Inflammatory macrophage treated with lipopolysaccharide for 4 hours (primary cell): ENCODE results near the gene KRTAP5-8.
"Not testable (repeated sequence)": the region's sequence is repeated elsewhere in the genome, so short reads cannot be mapped to it uniquely, and the experiment has no call there.

Experiments used
- DNase-seq: peaks from one replicate; pipeline ENCODE4 v3.0.0-alpha.2; 2020

Gene KRTAP5-8

DNA sequence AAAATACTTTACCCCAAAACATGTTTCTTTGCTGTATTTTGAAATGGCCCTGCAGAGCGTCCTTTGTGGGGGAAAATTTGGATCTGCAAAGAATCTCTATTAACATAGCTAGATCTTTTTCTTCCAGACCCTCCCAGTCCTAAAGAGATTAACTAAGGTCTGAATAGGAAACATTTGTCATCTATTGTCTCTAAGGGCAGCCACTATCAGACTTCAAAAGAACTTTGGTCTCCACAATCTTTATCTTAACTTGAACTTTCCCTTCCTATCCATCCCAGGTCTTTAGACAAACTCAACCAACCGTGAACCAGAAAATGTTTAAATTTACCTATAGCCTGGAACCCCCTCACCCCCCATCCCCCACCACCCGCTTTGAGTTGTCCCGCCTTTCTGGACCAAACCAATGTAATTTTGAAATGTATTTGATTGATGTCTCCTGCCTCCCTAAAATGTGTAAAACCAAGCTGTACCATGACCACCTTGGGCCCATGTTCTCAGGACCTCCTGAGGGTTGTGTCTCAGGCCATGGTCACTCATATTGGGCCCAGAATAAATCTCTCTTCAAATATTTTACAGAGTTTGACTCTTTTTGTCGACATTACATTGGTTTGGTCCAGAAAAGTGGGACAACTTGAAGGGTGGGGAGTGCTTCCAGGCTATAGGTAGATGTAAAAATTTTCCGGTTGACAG is 6.8 kb downstream of the KRTAP5-8 start:
- DNase-seq, result no peak

DNA sequence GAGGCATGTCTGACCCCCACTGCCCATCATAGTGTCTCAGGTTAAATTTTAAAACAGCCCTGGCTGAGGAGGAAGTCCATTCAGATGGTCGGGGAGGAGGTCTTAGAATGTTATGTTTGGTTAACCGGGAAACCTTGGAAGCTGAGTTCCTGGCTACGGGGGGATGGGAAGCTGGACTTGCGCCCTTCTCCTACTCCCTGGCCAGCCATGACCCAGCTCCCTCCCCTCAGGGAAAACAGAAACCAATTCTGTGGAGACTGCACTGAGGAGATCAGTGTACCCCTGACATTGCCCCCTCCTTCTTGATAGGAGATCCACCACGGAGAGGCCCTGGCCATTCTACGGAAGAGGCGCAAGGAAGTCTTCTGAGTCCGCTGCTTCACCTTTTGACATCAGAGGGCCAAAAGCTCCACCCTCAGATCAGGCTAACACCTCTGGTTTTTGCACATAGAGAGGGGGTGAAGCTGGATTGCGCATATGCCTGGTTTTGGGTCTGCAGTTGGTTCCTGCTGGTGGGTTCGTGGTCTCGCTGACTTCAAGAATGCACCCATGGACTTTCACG is 7.7 kb downstream of the KRTAP5-8 start:
- DNase-seq, result no peak

GRCh38 chr11:71548120-71548519 is 10.3 kb downstream of the KRTAP5-8 start, which contains the start of gene KRTAP5-9:
KRTAP5-9 (plus strand) TSS chr11:71548420; CDS start chr11:71548658, 238 bp downstream.
- DNase-seq, result no peak

GRCh38 chr11:71548716-71549151 is 10.9 kb downstream of the KRTAP5-8 start:
- no peak for DNase-seq

- DNase-seq, result peak; percentile 88
Observed at GRCh38 chr11:71551711-71552110, 13.9 kb downstream of the KRTAP5-8 start.

DNA sequence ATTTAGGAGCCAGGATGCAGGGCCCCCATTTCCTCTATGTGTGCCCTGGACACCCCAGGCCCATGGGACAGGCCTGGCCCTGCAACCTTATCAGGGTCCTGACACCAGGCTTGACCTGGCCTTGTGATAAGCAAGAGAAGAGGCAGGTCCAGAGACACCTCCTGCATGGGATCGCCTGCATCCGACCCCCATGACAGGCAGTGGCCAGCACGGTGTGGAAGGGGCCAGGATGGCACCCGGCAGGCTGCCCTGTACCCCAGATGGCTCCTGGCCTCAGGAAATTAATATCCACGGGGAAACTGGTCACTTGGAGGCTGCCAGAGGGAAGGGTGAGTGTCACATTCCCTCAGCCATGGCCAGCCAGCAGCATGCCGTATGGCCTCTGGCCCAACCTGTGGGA is 17.2 kb downstream of the KRTAP5-8 start:
- no peak for DNase-seq

DNA sequence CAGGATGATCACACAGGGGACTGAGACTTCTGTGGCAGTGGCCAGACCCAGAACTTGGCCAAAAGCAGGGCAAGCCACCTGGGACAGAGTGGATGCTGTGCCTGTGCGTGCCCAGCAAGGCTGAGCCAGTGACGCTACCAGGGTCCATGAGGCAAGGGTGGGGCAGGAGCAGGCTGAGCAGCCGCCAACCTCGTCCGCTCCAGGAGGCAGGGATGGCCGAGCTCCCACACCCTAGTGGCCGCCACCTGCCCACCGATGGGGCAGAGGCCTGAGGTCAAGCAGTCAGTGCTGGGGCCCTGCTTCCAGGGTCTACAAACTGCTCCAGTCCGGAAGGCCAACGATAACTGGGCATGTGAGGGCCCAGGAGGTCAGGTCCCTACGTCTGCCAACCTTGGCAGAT is 17.7 kb downstream of the KRTAP5-8 start:
- DNase-seq, result no peak

GRCh38 chr11:71556018-71556417 is 18.2 kb downstream of the KRTAP5-8 start:
- no peak for DNase-seq

- no peak for DNase-seq
Observed at GRCh38 chr11:71557257-71557656, 19.4 kb downstream of the KRTAP5-8 start.

- DNase-seq, result no peak
Observed at GRCh38 chr11:71558996-71559395, 21.2 kb downstream of the KRTAP5-8 start.

DNA sequence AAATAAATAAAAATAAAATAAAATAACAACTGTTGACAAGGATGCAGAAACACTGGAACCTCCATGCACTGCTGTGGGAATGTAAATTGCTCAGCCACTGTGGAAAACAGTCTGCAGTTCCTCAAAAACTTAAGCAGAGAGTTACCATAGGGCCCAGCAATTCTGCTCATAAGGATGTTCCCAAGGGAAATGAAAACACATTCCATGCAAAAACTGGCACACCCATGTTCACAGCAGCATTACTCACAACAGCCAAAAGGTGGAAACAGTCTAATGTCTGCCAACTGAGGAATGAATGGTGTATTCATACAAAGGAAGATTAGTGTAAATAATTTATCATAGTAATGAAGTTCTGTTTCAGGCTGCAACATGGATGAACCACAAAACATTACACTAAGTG is 24.3 kb downstream of the KRTAP5-8 start:
- DNase-seq, result no peak

DNA sequence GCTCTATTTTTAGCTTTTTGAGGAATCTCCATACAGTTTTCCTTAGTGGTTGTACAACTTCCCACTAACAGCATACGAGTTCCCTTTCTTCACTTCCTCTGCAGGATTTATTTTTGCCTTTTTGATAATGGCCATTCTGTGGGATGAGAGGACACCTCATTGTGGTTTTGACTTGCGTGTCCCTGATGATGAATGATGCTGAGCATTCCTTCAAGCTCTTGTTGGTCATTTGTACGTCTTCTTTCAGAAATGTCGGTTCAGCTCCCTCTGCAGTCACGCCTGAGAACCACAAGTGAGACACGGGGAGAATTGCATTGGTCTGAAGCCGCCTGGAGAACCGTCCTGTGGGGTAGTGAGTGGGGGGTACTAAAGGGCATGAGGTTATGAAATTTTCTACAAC is 25.6 kb downstream of the KRTAP5-8 start:
- DNase-seq, result peak; percentile 76

GRCh38 chr11:71564430-71564829 is 26.6 kb downstream of the KRTAP5-8 start:
- DNase-seq, result no peak

DNA sequence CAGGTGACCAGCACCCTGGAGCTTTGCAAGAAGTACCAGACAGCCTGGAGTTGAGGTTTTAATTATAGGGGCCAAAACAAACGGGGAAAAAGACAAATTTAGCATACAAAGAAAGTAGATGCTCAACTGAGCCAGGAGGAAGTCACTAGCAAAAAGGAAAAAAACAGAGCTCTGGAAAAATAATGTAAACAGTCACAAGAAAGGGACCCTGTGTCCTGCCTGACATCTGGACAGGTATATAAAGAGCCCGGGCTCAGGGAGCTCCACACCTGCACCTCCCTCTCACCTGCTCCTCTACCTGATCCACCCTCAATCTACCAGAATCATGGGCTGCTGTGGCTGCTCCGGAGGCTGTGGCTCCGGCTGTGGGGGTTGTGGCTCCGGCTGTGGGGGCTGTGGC is 27.4 kb downstream of the KRTAP5-8 start, which contains the start of gene KRTAP5-10:
TSS of gene KRTAP5-10 (plus strand) at position 301 of the 400 bp plus-strand sequence. CDS start at position 326, 25 bp downstream.
- no peak for DNase-seq

DNA sequence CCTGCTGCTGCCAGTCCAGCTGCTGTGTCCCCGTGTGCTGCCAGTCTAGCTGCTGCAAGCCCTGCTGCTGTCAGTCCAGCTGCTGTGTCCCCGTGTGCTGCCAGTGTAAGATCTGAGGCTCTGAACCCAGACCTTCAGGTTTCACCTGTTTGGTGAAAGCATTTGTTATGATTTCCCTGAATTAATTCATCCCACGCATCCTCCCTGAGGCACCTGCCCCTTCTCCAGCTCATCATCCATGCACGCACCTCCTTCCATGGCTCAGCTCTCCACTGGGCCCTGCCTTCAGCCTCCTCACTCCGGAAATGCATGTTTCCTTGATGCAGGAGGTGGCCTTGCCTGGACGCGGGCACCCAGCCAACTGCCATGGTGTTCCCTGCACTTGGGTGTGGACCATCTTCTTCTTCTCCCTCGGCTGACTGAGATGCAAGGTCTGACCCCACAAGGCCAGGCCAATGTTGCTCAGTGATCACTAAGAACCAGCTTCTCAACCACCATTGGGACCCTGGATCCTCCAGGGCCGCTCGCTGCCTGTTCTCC is 28.3 kb downstream of the KRTAP5-8 start:
- no peak for DNase-seq

DNA sequence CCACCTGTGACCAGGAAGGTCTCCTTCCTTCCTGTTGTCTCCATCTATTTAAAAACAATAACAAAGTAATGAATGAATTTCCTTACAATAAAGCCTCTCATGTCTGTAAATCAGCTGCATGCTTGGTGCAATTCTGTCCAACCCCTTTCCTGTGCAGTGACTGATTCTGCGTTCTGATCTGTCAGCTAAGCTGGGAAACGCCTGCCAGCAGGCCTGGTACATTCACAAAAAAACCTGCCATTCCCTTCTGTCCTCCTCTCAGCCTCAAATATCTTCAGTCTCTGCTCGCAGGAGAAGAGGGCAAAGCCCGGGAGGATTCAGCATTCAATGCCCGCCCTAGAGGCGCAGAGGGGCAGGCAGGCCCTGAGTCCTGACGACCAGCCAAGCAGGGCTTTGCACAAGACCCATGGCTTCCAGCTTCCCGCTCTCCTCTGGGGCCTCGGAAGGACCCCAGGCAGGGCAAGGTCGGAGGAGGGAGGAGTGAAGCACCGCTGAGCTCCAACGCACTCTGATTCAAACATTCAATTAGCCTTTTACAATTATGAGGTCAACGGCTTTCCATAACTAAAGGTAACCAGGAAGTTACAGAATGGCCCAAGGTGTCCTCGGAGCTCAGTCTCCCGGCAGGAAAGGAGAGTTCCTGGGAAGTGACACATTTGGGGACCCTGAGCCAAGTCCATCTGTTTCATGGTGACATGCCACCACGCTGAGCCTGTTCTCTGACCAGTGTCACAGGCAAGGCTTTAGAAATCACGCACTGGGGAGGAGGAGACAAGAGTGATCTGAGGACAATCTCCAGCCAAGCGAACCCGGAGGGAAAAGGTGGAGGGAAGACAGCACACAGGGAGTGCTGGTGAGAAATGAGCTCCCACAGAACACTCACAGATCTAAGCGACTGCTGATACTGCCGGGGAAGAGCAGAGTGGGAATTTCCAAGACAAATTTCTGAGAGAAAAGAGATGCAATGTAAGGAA is 29.1 kb downstream of the KRTAP5-8 start:
- DNase-seq, result not testable (repeated sequence)

DNA sequence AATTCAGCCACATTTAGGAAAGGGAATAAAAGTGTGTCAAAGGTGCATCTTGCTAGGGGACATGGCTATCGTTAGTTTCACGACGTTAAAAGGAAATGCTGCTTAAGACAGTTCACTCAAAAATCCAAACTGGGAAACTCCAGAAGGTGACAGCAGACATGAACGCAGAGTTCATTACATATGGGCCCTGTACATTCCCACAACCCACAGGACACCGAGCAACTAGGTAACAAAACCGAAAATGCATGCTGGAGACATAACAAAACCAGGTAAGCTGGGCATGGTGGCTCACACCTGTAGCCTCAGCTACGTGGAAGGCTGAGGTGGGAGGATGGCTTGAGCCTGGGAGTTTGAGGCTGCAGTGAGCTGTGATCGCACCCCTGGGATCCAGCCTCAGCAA is 29.8 kb downstream of the KRTAP5-8 start:
- not testable (repeated sequence) for DNase-seq

GRCh38 chr11:71568704-71569349 is 31.0 kb downstream of the KRTAP5-8 start:
- DNase-seq, result no peak

GRCh38 chr11:71571101-71571850 is 33.5 kb downstream of the KRTAP5-8 start:
- DNase-seq, result not testable (repeated sequence)

- no peak for DNase-seq
Observed at GRCh38 chr11:71572811-71573210, 35.0 kb downstream of the KRTAP5-8 start.

- DNase-seq, result no peak
Observed at GRCh38 chr11:71574418-71574817, 36.6 kb downstream of the KRTAP5-8 start.
